HG02623 (cell line): Measurements from ENCODE around the gene CAV2.
"Not testable (repeated sequence)": the region's sequence is repeated elsewhere in the genome, so short reads cannot be mapped to it uniquely, and the experiment has no call there.

ENCODE experiments used
- ATAC-seq: cut with Tn5 transposase; IDR thresholded peaks from one replicate; pipeline ENCODE4 v1.9.1; 2021; ENCODE audit warnings: moderate library complexity; ENCODE audit not compliant: unreplicated experiment

The CAV2 gene

GRCh38 chr7:116499168-116500077 is at the start of gene CAV2:
TSS of gene CAV2 (plus strand) at chr7:116499738. CDS start at chr7:116499782, 44 bp downstream.
- ATAC-seq, result no peak

GRCh38 chr7:116449950-116450349 is 49.6 kb upstream of the CAV2 start:
- no peak for ATAC-seq

GRCh38 chr7:116451957-116452729 is 47.4 kb upstream of the CAV2 start:
- ATAC-seq, result no peak

GRCh38 chr7:116454377-116454776 is 45.2 kb upstream of the CAV2 start:
- ATAC-seq, result no peak

- ATAC-seq, result no peak
Observed at GRCh38 chr7:116455009-116455408, 44.5 kb upstream of the CAV2 start.

GRCh38 chr7:116455499-116455898 is 44.0 kb upstream of the CAV2 start:
- no peak for ATAC-seq

GRCh38 chr7:116461500-116461899 is 38.0 kb upstream of the CAV2 start:
- ATAC-seq, result no peak

GRCh38 chr7:116463956-116464355 is 35.6 kb upstream of the CAV2 start:
- ATAC-seq, result no peak

GRCh38 chr7:116464375-116464774 is 35.2 kb upstream of the CAV2 start:
- ATAC-seq, result no peak

- ATAC-seq, result no peak
Observed at GRCh38 chr7:116465125-116465524, 34.4 kb upstream of the CAV2 start.

- ATAC-seq, result no peak
Observed at GRCh38 chr7:116468534-116468933, 31.0 kb upstream of the CAV2 start.

- ATAC-seq, result no peak
Observed at GRCh38 chr7:116477625-116478024, 21.9 kb upstream of the CAV2 start.

- ATAC-seq, result no peak
Observed at GRCh38 chr7:116478834-116479233, 20.7 kb upstream of the CAV2 start.

GRCh38 chr7:116483271-116483942 is 16.1 kb upstream of the CAV2 start:
- no peak for ATAC-seq

- ATAC-seq, result not testable (repeated sequence)
Observed at GRCh38 chr7:116484389-116484788, 15.1 kb upstream of the CAV2 start.

- ATAC-seq, result no peak
Observed at GRCh38 chr7:116487907-116488521, 11.5 kb upstream of the CAV2 start.

GRCh38 chr7:116490351-116490750 is 9.2 kb upstream of the CAV2 start:
- ATAC-seq, result no peak

- ATAC-seq, result no peak
Observed at GRCh38 chr7:116491887-116492653, 7.5 kb upstream of the CAV2 start.

- no peak for ATAC-seq
Observed at GRCh38 chr7:116492654-116493109, 6.9 kb upstream of the CAV2 start.

GRCh38 chr7:116493449-116493848 is 6.1 kb upstream of the CAV2 start:
- no peak for ATAC-seq
